ENCODE results near the gene NAPA. TPM values are rescaled to one million over a fixed set of nuclear protein-coding genes. Genes with fewer than 3 reads are reported as not detected.

The NAPA gene
- total RNA-seq, 1 donor from 2014 or later, result 80.3 TPM

- DNase-seq, result no peak
Observed at GRCh38 chr19:47450478-47450877, 64.4 kb downstream of the NAPA start.

GRCh38 chr19:47448360-47448727 lies 66.5 kb downstream of the NAPA start:
- no peak for DNase-seq

GRCh38 chr19:47447470-47448359 lies 67.1 kb downstream of the NAPA start:
- DNase-seq, result peak; percentile 55

DNA sequence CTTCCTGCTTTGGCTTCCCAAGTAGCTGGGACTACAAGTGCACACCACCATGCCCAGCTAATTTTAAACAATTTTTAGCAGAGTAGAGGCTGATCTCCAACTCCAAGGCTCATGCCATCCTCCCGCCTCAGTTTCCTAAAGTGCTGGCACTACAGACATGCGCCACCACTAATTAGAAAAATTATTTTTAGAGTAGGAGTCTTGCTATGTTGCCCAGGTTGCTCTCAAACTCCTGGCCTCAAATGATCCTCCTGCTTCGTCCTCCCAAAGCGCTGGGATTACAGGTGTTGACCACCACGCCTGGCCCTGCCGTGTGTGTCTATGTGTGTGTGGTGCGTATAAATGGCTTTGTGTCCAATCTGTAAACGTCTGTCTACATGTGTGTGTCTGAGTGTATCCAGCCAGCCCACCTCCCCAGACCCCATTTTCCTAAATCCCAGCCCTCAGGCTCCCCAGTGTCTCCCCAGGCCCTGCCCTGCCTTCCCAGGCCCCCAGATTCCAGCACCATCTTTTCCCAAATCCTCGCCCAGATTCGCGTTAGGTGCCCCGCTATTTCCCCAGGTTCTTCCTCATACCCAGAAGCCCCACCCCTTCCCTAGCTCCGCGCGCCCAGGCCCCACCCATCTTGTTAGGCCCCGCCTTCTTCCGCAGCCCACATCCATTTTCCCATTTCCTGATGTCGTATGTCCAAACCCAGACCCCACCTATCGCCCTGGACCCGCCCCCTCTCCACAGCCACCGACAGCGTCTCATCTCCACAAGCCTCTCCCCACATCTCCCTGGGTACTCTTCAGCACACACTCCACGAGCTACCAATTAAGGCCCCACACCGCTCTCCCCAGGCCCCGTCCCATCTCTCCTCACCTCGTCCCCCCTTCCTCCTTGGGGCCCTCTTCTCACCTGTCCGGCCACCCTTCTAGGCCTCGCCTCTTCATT lies 68.1 kb downstream of the NAPA start:
- no peak for DNase-seq

GRCh38 chr19:47445937-47446402 lies 68.9 kb downstream of the NAPA start:
- DNase-seq, result peak; percentile 32

DNA sequence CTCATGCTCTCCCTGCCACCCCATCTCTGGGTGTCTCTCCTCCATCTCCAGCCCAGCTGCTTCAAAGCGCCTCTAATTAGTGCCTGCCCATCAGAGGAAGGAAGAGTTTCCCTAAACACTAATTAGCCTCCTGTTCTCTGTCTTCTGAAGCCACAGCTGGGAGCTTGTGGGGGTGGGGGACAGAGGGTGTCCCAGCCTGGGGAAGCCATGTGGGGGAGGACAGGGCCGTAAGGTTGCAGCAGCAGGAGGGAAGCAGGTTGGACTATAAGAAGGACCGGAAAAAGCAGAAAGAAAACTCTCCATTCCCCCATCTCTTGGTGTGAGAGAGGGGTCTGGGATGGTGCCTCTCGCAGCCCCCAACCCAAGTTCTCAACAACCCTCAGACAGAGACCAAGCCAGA lies 69.3 kb downstream of the NAPA start:
- DNase-seq, result no peak

DNA sequence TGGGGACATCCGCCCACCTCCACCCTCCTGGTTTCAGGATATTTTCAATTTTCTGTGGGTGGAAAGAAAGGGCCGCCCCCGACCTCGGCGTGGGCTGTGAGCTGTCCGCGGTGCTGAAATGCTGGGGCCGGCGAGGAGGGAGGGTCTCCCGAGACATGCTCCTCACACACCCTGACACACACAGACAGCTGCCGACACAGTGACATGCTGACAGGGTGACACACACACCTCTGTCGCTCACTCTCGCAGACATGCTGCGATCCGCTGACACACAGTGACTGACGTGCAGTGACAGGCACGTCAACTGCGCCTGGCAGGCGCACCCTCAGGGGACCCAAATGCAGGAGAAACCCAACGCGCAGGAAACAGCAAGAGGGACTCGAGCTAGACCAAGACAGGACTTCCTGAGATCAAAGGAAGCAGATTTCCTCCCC lies 70.5 kb downstream of the NAPA start:
- no peak for DNase-seq

GRCh38 chr19:47443331-47443730 lies 71.5 kb downstream of the NAPA start:
- DNase-seq, result no peak

DNA sequence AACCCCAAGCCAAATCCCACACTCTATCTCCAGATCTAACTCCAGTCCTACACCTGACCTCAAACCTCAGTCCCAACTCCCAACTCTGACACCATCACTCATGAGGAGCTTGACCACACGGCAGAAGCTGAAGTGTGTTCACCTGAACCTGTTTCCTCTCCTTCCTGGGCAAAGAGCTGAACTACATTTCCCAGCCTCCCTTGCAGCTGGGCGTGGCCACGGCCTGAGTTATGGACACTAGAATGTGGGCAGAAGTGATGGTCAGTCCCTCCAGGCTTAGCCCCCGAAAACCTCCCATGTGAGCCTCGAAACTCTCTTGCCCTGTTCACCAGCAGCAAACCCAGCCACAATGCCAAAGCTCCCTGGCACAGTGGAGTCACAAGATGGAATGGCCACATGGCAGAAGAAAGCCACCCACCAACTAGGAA lies 76.1 kb downstream of the NAPA start:
- no peak for DNase-seq

Other genes with a start within 250 kb of the NAPA start
- gene INAFM1, start 240.2 kb downstream of the NAPA start, total RNA-seq, result 1.1 and 1.5 TPM in 2 replicates
- not detected in 2 replicates for gene C5AR1, start 205.2 kb downstream of the NAPA start, total RNA-seq
- under 0.01 and 0.05 TPM in 2 replicates for gene C5AR2, start 182.9 kb downstream of the NAPA start, total RNA-seq
- 10.9 and 12.2 TPM in 2 replicates for gene DHX34, start 165.7 kb downstream of the NAPA start, total RNA-seq
- 0.37 TPM in 1 of 2 replicates, not detected in the other for gene MEIS3, start 95.5 kb downstream of the NAPA start, total RNA-seq
- gene SLC8A2, start 43.2 kb downstream of the NAPA start, total RNA-seq, result 0.17 TPM in 1 of 2 replicates, not detected in the other
- 4.3 and 6.7 TPM in 2 replicates for gene KPTN, start 30.8 kb downstream of the NAPA start, total RNA-seq
- 0.33 and 1.2 TPM in 2 replicates for gene ZNF541, start 58.1 kb upstream of the NAPA start, total RNA-seq
- 12.2 and 12.9 TPM in 2 replicates for gene BICRA, start 94.1 kb upstream of the NAPA start, total RNA-seq
- gene EHD2, start 198.4 kb upstream of the NAPA start, total RNA-seq, result 148 and 336 TPM in 2 replicates
- 68.3 and 105 TPM in 2 replicates for gene NOP53, start 230.5 kb upstream of the NAPA start, total RNA-seq